Common myeloid progenitor, CD34-positive (primary cell): ENCODE results near the gene SUSD1.
"Not testable (repeated sequence)": the region's sequence is repeated elsewhere in the genome, so short reads cannot be mapped to it uniquely, and the experiment has no call there.

Experiments used
- CTCF ChIA-PET: fragments of 350-600 bp; sonication (Branson Sonifier 250); formaldehyde crosslinking; loops from one replicate; lab custom pipeline; 2021; ENCODE audit warnings: antibody characterized with exemption; lab: Charles Lee
- POLR2A ChIA-PET: fragments of 350-600 bp; sonication (Branson Sonifier 250); formaldehyde crosslinking; loops from one replicate; lab custom pipeline; 2021; ENCODE audit warnings: antibody characterized with exemption; lab: Charles Lee
- DNase-seq, 3 donors: peaks; one replicate each; pipeline versions ENCODE4 v3.0.0 to v3.0.0-alpha.2; 2013
- H3K27ac ChIP-seq, 2 experiments: 1 replicate in 1 of 2; 2 replicates in 1 of 2; pipeline ENCODE4 v1.7.0; 2013; ENCODE audit warnings: inconsistent platforms in 2 of 2, low read length in 2 of 2, mild to moderate bottlenecking in 2 of 2, low read depth in 1 of 2, moderate library complexity in 1 of 2; ENCODE audit not compliant: severe bottlenecking in 2 of 2, insufficient read depth in 1 of 2, poor library complexity in 1 of 2
- H3K27me3 ChIP-seq, 5 experiments: replicated peaks in 2 of 5; 1 replicate in 3 of 5; 2 replicates in 2 of 5; pipeline versions ENCODE4 v1.6.1 to v1.7.0; 2013; ENCODE audit warnings: low read length in 4 of 5, mild to moderate bottlenecking in 2 of 5, moderate library complexity in 2 of 5, inconsistent platforms in 1 of 5; ENCODE audit not compliant: insufficient read depth in 5 of 5, control insufficient read depth in 4 of 5
- H3K36me3 ChIP-seq, 4 experiments: 1 replicate in 2 of 4; 2 replicates in 2 of 4; pipeline versions ENCODE4 v1.6.1 to v1.7.0; 2013; ENCODE audit warnings: low read length in 3 of 4, control low read depth in 1 of 4, mild to moderate bottlenecking in 1 of 4; ENCODE audit not compliant: control insufficient read depth in 4 of 4, insufficient read depth in 4 of 4
- H3K4me1 ChIP-seq, 4 experiments: 1 replicate in 3 of 4; 2 replicates in 1 of 4; pipeline versions ENCODE4 v1.6.1 to v1.7.1; 2013; ENCODE audit warnings: low read length in 3 of 4, mild to moderate bottlenecking in 3 of 4, control low read depth in 1 of 4, inconsistent platforms in 1 of 4, moderate library complexity in 1 of 4; ENCODE audit not compliant: control insufficient read depth in 4 of 4, insufficient read depth in 4 of 4; ENCODE audit errors: control extremely low read depth in 1 of 4
- H3K4me3 ChIP-seq, 7 experiments: 1 replicate in 4 of 7; 2 replicates in 3 of 7; pipeline versions ENCODE4 v1.5.1 to v1.7.0; 2013; ENCODE audit warnings: mild to moderate bottlenecking in 7 of 7, low read length in 6 of 7, moderate library complexity in 6 of 7, inconsistent platforms in 2 of 7, low read depth in 2 of 7, control low read depth in 1 of 7; ENCODE audit not compliant: insufficient read depth in 4 of 7, control insufficient read depth in 1 of 7; ENCODE audit errors: extremely low read depth in 1 of 7
- H3K9me3 ChIP-seq, 5 experiments: 1 replicate in 4 of 5; 2 replicates in 1 of 5; pipeline versions ENCODE4 v1.6.1 to v1.7.1; 2013; ENCODE audit warnings: low read length in 4 of 5, mild to moderate bottlenecking in 2 of 5, inconsistent platforms in 1 of 5, low read depth in 1 of 5, moderate library complexity in 1 of 5; ENCODE audit not compliant: control insufficient read depth in 4 of 5, insufficient read depth in 2 of 5; ENCODE audit errors: control extremely low read depth in 1 of 5
- WGBS: methylation state at CpG from one replicate; pipeline ENCODE4 v1.1.5; 2013; ENCODE audit not compliant: insufficient coverage; 5-methylcytosine and 5-hydroxymethylcytosine counted together

SUSD1 gene

DNA sequence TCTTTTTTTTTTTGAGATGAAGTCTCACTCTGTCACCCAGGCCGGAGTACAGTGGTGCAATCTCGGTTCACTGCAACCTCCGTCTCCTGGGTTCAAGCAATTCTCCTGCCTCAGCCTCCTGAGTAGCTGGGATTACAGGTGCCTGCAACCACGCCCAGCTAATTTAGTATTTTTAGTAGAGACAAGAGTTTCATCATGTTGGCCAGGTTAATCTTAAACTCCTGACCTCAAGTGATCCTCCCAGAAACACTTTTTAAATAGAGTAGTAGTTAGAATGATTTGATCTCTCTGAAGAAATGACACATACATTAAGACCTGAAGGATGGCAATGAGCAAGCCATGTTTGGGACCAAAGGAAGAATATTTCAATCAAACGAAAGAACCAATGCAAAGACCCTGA is 46.7 kb downstream of the SUSD1 start:
- DNase-seq, H3K27ac ChIP-seq, H3K4me3 ChIP-seq, H3K4me1 ChIP-seq, CTCF ChIA-PET, POLR2A ChIA-PET, H3K27me3 ChIP-seq, H3K9me3 ChIP-seq: not testable (repeated sequence)
- 100% methylated on average over 3 of the region's 5 CpGs for whole genome bisulfite sequencing
- peaks cover 6 to 14% (median 13%) of the 10 kb centered on the region in 4 experiments for H3K36me3 ChIP-seq

DNA sequence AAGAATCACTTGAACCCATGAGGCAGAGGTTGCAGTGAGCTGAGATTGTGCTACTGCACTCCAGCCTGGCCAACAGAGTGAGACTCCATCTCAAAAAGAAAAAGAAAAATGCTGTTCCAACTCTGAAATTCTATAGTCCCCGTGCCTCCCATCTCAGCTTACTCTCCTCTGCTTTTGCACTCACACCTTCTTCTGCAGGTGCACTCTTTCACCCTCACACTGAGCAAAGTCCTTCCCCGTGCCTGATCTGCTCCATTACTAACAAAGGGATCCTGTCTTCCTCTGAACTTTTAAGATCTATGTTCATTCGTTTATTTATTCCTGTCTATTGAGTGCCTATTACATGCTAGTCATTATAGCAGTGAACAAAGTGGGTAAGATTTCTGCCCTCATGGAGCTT is 47.8 kb downstream of the SUSD1 start:
- no peak overlapping the region for H3K27ac ChIP-seq
- ChIA-PET CTCF (no interaction called here), POLR2A (no interaction called here)
- H3K27me3 ChIP-seq: no peaks in the 10 kb centered on the region
- H3K9me3 ChIP-seq: no peaks in the 10 kb centered on the region
- 100% methylated on average over 2 of the region's 3 CpGs for WGBS
- H3K36me3 ChIP-seq: peaks cover 6 to 19% (median 17%) of the 10 kb centered on the region in 4 experiments
- H3K4me3 ChIP-seq: no peak overlapping the region
- no peak for DNase-seq
- H3K4me1 ChIP-seq: no peaks in the 10 kb centered on the region

DNA sequence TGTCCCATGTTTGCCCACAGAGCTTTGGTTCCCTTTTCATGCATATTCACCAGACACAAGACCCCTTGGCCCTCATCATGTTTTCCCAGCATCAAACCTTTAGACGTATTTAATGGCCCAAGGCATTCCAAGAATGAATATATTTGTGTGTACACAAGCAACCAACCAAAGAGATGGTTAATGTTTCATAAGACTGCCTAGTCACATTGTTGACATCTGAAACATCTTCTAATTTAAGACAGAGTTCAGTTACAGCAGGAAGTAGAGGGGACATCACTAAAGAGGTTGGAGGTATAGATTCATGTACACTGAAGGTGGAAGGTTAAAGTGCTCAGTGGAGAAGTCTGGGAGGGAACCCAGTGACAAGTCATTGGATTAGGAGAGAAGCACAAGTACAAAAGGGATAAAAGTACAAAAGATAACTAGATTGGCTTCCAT is 49.1 kb downstream of the SUSD1 start:
- no peak overlapping the region for H3K27ac ChIP-seq
- no peaks in the 10 kb centered on the region for H3K9me3 ChIP-seq
- H3K4me3 ChIP-seq: no peak overlapping the region
- no peaks in the 10 kb centered on the region for H3K4me1 ChIP-seq
- DNase-seq: no peak
- WGBS: no CpG with 5 or more reads among the region's 1 CpG
- peaks cover 8 to 26% (median 22%) of the 10 kb centered on the region in 4 experiments for H3K36me3 ChIP-seq
- ChIA-PET POLR2A (interaction anchor here (0.5 kb wide), 1 partner anchor 55 kb away, joined by 3 read pairs; no protein-coding TSS in a partner anchor), CTCF (no interaction called here)
- H3K27me3 ChIP-seq: no peaks in the 10 kb centered on the region

DNA sequence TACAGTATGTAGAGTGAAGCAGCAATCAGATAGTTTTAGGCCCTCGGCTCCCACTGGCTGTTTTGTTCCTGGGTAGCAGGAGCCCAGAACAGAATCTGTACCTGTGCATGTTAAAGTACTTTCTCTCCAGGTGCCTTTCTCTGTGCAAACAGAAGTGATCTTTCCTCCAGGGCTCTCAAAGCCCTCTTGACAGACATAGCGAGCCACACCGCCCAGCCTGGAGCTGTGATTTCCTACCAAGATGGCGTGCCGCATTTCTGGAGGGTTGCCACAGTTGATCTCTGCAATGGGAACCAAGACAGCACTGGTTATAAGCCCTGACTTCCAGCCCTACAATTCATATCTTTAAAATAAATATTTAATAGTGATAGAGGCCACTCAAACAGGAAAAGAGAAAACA is 50.9 kb downstream of the SUSD1 start:
- ChIA-PET POLR2A (no interaction called here), CTCF (interaction anchor here (0.9 to 1.1 kb wide), 2 partner anchors 11 to 26 kb away, joined by 3 read pairs; no protein-coding TSS in a partner anchor)
- Histone ChIP-seq H3K4me3 (no peak overlapping the region), H3K36me3 (peaks cover 8 to 35% (median 21%) of the 10 kb centered on the region in 4 experiments), H3K27ac (no peak overlapping the region), H3K4me1 (no peaks in the 10 kb centered on the region), H3K9me3 (no peaks in the 10 kb centered on the region), H3K27me3 (no peaks in the 10 kb centered on the region)
- WGBS: 98% methylated on average over 3 of the region's 5 CpGs
- DNase-seq: no peak

DNA sequence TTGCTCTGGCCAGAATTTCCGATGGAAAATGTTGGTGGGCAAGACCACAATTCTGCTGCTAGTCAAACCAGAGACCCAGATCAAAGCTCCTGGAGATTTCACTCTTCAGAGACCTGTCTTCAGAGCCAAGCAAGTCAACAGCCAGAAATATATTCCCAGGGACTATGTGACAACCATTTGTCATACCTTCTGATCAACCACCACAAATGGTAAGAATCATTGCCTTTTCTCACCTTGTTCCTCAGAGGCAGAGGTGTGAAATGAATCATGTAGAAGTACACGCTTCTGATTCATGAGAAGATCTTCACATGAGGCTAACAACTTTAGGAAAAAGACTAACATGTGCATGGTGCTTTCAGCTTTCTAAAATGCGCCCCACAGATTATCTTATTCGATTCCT is 53.5 kb downstream of the SUSD1 start:
- peaks cover 8 to 38% (median 19%) of the 10 kb centered on the region in 4 experiments for H3K36me3 ChIP-seq
- WGBS: 100% methylated on average over 3 of the region's 4 CpGs
- no peak overlapping the region for H3K4me3 ChIP-seq
- no peak overlapping the region for H3K27ac ChIP-seq
- H3K9me3 ChIP-seq: no peaks in the 10 kb centered on the region
- DNase-seq: no peak
- no peaks in the 10 kb centered on the region for H3K27me3 ChIP-seq
- CTCF ChIA-PET: interaction anchor here (1.1 to 2.4 kb wide), 3 partner anchors 9 to 245 kb away, joined by 4 to 8 read pairs (median 4); no protein-coding TSS in a partner anchor
- POLR2A ChIA-PET: no interaction called here
- H3K4me1 ChIP-seq: no peaks in the 10 kb centered on the region

DNA sequence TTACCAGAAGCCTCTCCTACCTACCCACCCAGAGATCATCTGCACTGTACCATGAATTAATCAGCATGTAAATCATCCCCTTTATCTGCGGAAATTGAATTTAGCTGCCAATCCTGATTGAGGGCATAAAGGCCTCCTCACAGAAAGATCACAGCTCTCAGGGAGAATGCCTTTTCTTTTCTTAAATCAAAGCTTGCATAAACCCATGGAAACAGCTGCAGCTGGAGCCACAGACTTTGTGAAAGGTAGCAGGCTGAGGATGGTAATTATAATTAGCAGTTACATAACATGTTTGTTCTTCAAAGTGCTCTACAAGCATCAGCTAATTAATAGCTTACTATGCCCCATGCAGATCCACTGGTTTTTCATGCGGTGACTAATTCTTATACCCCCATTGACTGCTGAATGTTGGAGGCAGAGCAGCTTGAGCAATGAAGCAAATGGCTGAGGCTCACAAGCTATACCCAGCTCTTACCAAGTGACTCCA is 54.6 kb downstream of the SUSD1 start:
- CTCF ChIA-PET: interaction anchor here (0.7 to 2.4 kb wide), 6 partner anchors 10 to 246 kb away, joined by 3 to 8 read pairs (median 4); no protein-coding TSS in a partner anchor
- no peak overlapping the region for H3K27ac ChIP-seq
- peaks cover 8 to 42% (median 22%) of the 10 kb centered on the region in 4 experiments for H3K36me3 ChIP-seq
- 100% methylated on average over 2 of the region's 2 CpGs for WGBS
- no peak overlapping the region for H3K4me3 ChIP-seq
- H3K9me3 ChIP-seq: no peaks in the 10 kb centered on the region
- H3K4me1 ChIP-seq: no peaks in the 10 kb centered on the region
- H3K27me3 ChIP-seq: no peaks in the 10 kb centered on the region
- DNase-seq: no peak
- POLR2A ChIA-PET: no interaction called here

DNA sequence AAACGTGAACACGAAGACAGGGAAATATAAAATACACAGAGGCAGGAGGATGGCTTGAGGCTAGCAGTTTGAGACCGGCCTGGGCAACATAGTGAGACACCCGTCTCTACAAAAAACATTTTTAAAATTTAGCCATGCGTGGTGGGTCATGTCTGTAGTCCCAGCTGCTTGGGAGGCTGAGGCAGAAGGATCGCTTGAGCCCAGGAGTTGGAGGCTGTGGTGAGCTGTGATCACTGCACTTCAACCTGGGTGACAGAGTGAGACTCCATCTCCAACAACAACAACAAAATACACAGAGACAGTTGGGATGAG is 55.1 kb downstream of the SUSD1 start:
- DNase-seq: no peak
- H3K27me3 ChIP-seq: no peaks in the 10 kb centered on the region
- peaks cover 8 to 44% (median 24%) of the 10 kb centered on the region in 4 experiments for H3K36me3 ChIP-seq
- CTCF ChIA-PET: interaction anchor here (1.4 to 2.4 kb wide), 4 partner anchors 11 to 241 kb away, joined by 3 to 8 read pairs (median 6); no protein-coding TSS in a partner anchor
- no peak overlapping the region for H3K4me3 ChIP-seq
- POLR2A ChIA-PET: no interaction called here
- WGBS: 100% methylated on average over 4 of the region's 6 CpGs
- H3K4me1 ChIP-seq: no peaks in the 10 kb centered on the region
- no peak overlapping the region for H3K27ac ChIP-seq
- no peaks in the 10 kb centered on the region for H3K9me3 ChIP-seq
